Activated CD8-positive, alpha-beta memory T cell treated with anti-CD3 and anti-CD28 coated beads, Interleukin-2, amount 50 U/mL, for 1 hour (primary cell): Measurements from ENCODE around the gene CAMTA1.
"Not testable (repeated sequence)": the region's sequence is repeated elsewhere in the genome, so short reads cannot be mapped to it uniquely, and the experiment has no call there.

Experiments used
- DNase-seq: peaks from one replicate; pipeline ENCODE4 v3.0.0-alpha.2; 2020; ENCODE audit errors: extremely low read depth

CAMTA1 gene

GRCh38 chr1:7586031-7586941, 801.0 kb downstream of the CAMTA1 start:
- DNase-seq: no peak

GRCh38 chr1:7587108-7587772, 802.0 kb downstream of the CAMTA1 start:
- DNase-seq: no peak

GRCh38 chr1:7587773-7588456, 802.7 kb downstream of the CAMTA1 start:
- no peak for DNase-seq

- DNase-seq: no peak
Measured at GRCh38 chr1:7588457-7588827, 803.2 kb downstream of the CAMTA1 start.

DNA sequence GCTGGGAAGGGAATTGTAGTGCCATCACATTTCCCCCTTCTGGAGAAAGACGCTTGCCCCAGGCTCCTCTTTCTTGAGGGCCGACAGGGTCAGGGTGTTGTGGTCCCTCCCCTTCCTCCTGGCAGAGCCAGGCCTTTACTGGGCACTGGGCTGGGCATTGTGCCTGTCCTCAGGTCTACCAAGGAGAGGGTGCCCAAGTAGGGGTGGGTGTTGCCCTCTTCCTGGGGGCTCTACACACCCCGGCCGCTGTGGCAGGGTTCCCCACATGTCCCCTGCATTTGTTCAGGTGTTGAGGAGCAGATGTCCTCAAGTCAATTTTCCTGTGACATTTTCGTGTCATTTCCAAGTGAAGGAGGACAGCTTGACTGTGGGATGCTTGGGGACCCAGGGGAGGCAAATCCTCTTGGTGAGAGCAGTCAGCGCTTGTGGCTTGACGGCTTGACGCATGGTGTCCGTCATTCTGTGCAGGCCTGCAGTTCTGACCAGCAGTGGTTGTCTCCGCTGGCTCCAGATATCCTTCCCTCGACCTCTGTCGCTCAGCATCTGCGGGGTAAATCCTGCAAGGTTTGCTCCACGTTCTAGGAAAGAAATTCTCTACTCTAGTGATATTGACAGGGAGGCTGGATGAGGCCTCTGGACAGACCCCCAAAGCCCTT, 804.0 kb downstream of the CAMTA1 start:
- no peak for DNase-seq

DNA sequence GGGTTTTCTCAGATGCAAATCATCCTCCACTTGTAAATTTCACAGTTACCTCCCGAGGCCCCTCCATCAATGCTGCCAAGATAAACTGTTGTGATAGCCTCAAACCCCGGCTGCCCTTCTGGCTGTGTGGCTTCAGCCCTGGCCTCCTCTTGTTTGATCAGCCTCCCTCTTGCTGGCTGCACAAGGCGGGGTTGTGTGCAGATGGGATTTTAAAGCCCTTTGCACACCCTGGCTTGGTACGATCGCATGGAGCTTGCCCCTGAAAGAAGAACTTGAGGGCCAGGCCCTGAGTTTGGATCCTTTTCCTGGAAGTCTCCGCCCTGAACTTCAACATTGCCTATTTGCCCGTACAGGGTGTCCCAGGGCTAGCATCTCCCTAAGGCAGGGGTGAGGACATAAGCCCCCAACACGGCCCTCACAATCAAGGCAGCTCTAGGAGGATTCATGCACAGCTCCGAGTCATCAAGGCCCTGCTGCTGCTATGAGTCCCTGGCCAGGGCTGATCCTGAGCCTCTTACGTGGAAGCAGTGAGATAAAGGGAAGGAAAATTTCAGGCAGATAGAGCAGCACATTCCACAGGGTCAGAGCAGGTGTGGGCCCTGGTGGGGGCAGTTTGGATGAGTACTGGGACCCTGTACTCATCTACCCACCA, 804.6 kb downstream of the CAMTA1 start:
- DNase-seq: no peak

DNA sequence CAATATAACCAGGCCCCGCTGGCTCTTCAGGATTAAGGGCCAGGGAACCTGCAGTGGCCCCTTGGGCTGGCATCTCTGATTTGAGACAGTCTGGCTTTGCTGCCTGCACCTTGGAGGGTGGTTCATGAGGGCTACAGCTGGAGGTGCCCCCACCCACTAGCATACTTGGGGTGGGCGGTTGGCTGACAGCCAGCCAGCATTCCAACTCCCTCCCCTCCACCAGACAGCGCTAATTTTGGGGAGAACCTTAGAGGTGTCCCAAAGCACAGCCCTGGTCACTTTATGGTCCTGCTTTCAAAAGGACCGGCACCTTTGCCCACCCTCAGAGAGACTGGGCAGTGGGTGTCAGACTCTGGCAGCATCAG, 805.2 kb downstream of the CAMTA1 start:
- DNase-seq: no peak

DNA sequence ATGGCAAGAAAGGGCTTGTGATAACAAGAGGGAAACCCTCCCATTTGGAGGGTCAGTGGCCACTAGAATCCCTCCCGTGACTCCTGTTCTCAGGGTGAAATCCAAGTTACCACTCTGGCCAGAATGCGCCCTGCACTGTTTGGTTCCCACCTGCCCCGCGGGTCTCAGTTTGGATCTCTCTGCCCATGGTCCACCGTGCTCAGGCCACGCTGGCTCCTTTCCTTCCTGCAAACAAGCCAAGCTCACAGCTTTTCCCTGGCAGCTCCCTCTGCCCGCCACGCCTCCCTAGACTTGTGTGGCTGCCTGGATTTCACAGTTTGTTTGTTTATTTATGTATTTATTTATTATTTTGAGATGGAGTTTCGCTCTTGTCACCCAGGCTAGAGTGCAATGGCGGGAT, 806.3 kb downstream of the CAMTA1 start:
- no peak for DNase-seq

DNA sequence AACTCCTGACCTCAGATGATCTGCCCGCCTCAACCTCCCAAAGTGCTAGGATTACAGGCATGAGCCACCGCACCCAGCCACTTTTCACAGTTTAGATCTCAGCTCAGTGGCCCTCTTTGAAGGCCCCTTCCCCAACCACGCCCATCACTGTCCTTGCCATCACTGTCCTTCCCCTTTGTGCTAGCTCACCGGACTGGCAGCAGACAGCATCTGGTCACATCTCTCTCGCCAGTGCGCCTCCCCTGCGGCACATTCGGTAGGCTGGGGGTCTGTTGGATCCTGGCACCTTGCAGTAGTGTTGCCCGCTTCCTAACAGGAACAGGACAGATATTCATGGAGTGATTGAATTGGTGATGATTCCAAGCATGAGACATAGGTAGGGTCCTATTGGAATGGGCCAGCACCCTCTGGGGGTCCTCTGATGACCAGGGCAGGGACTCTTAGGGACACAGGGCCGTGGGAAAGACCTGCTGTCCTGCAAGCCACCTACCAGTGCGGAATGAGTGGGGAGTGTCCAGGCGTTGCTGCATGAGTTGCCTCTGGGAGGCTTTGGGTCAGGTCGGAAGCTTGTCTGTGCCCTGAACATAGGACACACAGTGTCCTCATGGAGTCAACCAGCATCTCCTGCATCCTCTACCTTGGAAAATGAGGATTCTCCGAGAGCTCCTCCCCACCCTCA, 807.0 kb downstream of the CAMTA1 start:
- no peak for DNase-seq

DNA sequence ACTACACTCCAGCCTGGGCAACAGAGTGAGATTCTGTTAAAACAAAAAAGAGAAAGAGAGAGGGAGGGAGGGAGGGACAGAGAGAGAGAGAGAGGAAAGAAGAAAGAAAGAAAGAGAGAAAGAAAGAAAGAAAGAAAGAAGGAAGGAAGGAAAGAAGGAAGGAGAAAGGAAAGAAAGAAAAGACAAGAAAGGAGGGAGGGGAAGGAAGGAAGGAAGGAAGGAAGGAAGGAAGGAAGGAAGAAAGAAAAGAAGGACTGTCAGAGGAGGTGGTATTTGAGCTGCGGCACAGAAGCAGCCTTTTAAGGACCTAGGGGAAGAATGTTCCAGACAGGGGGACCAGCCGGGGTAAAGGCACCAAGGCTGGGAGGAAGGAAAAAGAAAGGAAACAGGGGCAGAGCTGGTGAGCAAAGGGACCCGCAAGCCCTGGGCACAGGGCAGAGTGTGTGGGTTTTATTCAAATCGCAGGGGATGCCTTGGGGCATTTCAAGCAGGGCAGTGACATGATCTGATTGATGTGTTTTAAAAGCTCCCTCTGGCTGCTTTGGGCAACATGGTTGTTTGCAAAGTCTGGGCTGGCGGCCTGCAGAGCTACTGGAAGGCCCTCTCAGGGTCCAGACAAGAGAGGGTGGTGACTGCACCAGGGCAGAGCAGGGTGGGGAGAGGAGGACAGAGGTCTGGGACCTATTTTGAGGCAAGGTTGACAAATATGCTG, 808.9 kb downstream of the CAMTA1 start:
- DNase-seq: no peak

DNA sequence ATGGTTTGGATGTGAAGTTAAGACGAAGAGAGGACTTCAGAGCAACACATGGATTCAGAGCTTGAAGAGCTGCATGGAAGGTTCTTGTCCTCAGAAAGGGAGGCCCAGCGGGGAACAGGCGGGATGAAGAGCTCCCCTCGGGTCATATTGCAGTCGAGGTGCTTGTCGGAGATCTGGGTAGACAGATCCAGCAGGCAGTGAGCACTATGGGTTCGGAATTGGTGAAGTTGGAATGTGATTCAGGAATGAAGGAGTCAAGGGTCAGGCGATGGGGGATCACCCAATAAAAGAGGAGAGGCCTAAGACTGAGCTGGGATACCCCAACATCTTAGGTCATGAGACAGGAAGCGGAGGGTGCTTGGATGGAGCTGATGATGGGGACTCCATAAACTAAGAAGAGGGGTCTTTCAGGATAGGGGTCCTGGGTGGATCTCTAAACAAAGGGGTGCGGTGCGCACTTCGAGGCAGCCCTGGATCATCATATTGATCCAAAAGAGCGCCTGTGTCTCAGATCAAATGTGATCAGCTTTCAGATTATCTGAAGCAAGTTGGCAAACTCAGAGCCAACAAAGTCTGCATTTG, 809.6 kb downstream of the CAMTA1 start:
- no peak for DNase-seq

DNA sequence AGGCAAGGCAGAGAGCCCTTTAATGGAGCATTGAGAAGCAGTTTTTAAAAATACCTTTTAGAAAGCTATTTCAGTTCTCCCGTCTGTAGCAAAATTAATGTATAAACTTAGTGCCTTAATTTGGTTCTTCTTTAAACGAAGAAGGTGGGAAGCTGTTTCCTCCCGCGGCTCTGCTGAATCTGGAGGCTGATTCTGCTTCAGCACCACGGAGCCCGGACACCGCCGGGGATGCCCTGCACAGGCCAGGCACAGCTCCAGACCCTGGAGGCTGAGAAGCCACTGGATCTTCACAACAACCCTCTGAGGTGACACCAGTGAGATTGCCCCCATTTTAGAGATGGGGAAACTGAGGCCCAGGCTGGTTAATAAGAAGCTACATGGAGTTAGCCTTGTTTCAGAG, 810.1 kb downstream of the CAMTA1 start:
- DNase-seq: no peak

DNA sequence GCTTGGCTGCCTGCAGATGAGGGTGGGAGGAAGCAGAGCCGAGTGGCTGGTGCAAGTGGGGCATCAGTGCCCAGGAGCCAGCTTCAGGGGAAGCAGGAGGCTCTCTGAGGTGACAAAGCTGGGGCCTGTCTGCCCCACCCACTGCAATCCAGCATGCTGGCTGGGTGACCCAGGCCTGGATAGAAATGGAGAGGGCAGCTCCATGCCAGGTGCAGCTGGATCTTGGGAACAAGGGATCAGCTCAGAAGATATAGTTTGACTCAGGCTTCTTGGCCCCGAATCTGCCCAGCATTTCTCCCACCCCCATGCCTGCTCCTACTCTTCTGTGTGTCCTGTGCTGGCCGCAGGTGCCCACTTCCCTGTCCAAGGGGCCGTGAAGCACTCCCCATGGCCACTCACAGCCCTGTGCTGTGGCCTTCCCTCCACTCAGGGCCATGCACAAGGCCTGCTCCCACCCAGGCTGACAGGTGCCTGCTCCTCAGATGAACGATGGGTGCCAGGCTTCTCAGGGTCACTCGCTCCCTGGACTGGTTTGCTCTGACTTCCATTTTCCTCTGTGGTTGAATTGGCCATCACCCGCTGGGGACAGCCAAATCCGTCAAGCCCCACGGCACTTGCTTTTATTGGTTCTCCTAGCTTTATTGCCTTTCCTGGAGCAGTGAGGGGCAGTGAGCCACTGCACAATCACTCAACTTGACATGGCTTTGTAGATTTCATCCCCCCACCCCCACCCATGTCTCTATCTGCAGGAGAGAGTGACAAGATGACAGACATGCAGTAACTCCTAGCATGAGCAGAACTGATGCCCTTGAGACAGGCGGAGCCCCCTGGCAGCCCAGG, 811.1 kb downstream of the CAMTA1 start:
- no peak for DNase-seq

- DNase-seq: not testable (repeated sequence)
Measured at GRCh38 chr1:7598058-7598457, 812.8 kb downstream of the CAMTA1 start.

DNA sequence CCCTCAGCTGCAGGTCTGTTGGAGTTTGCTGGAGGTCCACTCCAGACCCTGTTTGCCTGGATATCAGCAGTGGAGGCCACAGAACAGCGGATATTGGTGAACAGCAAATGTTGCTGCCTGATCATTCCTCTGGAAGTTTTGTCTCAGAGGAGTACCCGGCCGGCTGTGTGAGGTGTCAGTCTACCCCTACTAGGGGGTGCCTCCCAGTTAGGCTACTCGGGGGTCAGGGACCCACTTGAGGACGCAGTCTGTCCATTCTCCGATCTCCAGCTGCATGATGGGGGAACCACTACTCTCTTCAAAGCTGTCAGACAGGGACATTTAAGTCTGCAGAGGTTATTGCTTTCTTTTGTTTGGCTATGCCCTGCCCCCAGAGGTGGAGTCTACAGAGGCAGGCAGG, 819.7 kb downstream of the CAMTA1 start:
- DNase-seq: not testable (repeated sequence)

- no peak for DNase-seq
Measured at GRCh38 chr1:7606096-7606495, 820.8 kb downstream of the CAMTA1 start.

GRCh38 chr1:7607097-7607496, 821.8 kb downstream of the CAMTA1 start:
- DNase-seq: no peak

GRCh38 chr1:7608628-7609305, 823.5 kb downstream of the CAMTA1 start:
- no peak for DNase-seq
